ENCODE measurements around the gene DUSP22. TPM values are rescaled to one million over a fixed set of nuclear protein-coding genes. Genes with fewer than 3 reads are reported as not detected.

DUSP22 gene
- total and polyA plus RNA-seq, 2 experiments from 2014 or later: 12.8 to 36.8 TPM

DNA sequence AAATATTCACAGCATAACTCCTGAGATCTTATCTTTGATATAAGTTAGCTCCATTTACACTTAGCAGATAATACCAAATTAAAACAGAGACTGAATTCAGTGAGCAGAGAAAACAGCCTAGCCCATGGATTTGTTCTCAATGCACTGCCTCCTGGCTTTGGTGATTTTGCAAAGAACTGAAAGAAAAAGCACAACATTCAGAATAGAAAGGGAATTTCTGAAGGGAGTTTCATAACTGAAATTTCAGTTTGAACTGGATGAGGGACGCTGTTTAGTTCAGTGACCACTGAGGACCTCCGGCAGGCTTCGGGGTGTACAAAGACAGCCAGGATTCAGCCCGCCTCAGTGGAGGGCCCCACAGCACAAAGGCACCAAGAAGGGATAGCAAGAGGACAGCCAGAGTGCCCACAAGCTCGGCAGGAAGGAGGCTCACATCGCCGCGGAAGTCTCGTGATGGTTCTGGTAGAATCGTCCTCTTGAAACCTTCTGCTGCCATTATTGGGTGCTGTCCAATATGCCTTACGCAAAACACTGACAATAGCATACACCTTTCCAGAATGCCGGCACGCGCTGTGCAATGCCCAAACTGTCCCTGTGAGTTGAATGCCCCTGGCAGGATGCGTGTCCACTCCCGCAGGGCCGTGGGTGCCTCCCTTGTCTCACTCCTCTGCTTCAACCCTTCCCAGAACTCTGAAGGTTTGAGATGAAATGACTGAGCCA, 89.6 kb downstream of the DUSP22 start:
- H3K4me2 ChIP-seq: no peak overlapping the region
- no peak overlapping the region for H3K4me3 ChIP-seq
- TF ChIP-seq, protein P1, sequence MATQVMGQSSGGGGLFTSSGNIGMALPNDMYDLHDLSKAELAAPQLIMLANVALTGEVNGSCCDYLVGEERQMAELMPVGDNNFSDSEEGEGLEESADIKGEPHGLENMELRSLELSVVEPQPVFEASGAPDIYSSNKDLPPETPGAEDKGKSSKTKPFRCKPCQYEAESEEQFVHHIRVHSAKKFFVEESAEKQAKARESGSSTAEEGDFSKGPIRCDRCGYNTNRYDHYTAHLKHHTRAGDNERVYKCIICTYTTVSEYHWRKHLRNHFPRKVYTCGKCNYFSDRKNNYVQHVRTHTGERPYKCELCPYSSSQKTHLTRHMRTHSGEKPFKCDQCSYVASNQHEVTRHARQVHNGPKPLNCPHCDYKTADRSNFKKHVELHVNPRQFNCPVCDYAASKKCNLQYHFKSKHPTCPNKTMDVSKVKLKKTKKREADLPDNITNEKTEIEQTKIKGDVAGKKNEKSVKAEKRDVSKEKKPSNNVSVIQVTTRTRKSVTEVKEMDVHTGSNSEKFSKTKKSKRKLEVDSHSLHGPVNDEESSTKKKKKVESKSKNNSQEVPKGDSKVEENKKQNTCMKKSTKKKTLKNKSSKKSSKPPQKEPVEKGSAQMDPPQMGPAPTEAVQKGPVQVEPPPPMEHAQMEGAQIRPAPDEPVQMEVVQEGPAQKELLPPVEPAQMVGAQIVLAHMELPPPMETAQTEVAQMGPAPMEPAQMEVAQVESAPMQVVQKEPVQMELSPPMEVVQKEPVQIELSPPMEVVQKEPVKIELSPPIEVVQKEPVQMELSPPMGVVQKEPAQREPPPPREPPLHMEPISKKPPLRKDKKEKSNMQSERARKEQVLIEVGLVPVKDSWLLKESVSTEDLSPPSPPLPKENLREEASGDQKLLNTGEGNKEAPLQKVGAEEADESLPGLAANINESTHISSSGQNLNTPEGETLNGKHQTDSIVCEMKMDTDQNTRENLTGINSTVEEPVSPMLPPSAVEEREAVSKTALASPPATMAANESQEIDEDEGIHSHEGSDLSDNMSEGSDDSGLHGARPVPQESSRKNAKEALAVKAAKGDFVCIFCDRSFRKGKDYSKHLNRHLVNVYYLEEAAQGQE (IDR thresholded peaks at IDR 0.05; ENCODE audit: unreplicated experiment): no peak
- TF ChIP-seq EZH2phosphoT487 (IDR thresholded peaks at IDR 0.05; ENCODE audit: unreplicated experiment): no peak
- TF ChIP-seq ZNF114 (CRISPR knock-in tag; IDR thresholded peaks at IDR 0.05): no peak
- no peak for TF ChIP-seq JUNB (IDR thresholded peaks at IDR 0.05; ENCODE audit: unreplicated experiment)
- TF ChIP-seq STAT1 (IDR thresholded peaks at IDR 0.05; ENCODE audit: unreplicated experiment): no peak
- TF ChIP-seq, protein P2, sequence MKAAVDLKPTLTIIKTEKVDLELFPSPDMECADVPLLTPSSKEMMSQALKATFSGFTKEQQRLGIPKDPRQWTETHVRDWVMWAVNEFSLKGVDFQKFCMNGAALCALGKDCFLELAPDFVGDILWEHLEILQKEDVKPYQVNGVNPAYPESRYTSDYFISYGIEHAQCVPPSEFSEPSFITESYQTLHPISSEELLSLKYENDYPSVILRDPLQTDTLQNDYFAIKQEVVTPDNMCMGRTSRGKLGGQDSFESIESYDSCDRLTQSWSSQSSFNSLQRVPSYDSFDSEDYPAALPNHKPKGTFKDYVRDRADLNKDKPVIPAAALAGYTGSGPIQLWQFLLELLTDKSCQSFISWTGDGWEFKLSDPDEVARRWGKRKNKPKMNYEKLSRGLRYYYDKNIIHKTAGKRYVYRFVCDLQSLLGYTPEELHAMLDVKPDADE (IDR thresholded peaks at IDR 0.05): no peak
- no peak for TF ChIP-seq CTCF (conservative IDR thresholded peaks at IDR 0.05; ENCODE audit: low read depth in 2 of 2)
- TF ChIP-seq, protein P3, sequence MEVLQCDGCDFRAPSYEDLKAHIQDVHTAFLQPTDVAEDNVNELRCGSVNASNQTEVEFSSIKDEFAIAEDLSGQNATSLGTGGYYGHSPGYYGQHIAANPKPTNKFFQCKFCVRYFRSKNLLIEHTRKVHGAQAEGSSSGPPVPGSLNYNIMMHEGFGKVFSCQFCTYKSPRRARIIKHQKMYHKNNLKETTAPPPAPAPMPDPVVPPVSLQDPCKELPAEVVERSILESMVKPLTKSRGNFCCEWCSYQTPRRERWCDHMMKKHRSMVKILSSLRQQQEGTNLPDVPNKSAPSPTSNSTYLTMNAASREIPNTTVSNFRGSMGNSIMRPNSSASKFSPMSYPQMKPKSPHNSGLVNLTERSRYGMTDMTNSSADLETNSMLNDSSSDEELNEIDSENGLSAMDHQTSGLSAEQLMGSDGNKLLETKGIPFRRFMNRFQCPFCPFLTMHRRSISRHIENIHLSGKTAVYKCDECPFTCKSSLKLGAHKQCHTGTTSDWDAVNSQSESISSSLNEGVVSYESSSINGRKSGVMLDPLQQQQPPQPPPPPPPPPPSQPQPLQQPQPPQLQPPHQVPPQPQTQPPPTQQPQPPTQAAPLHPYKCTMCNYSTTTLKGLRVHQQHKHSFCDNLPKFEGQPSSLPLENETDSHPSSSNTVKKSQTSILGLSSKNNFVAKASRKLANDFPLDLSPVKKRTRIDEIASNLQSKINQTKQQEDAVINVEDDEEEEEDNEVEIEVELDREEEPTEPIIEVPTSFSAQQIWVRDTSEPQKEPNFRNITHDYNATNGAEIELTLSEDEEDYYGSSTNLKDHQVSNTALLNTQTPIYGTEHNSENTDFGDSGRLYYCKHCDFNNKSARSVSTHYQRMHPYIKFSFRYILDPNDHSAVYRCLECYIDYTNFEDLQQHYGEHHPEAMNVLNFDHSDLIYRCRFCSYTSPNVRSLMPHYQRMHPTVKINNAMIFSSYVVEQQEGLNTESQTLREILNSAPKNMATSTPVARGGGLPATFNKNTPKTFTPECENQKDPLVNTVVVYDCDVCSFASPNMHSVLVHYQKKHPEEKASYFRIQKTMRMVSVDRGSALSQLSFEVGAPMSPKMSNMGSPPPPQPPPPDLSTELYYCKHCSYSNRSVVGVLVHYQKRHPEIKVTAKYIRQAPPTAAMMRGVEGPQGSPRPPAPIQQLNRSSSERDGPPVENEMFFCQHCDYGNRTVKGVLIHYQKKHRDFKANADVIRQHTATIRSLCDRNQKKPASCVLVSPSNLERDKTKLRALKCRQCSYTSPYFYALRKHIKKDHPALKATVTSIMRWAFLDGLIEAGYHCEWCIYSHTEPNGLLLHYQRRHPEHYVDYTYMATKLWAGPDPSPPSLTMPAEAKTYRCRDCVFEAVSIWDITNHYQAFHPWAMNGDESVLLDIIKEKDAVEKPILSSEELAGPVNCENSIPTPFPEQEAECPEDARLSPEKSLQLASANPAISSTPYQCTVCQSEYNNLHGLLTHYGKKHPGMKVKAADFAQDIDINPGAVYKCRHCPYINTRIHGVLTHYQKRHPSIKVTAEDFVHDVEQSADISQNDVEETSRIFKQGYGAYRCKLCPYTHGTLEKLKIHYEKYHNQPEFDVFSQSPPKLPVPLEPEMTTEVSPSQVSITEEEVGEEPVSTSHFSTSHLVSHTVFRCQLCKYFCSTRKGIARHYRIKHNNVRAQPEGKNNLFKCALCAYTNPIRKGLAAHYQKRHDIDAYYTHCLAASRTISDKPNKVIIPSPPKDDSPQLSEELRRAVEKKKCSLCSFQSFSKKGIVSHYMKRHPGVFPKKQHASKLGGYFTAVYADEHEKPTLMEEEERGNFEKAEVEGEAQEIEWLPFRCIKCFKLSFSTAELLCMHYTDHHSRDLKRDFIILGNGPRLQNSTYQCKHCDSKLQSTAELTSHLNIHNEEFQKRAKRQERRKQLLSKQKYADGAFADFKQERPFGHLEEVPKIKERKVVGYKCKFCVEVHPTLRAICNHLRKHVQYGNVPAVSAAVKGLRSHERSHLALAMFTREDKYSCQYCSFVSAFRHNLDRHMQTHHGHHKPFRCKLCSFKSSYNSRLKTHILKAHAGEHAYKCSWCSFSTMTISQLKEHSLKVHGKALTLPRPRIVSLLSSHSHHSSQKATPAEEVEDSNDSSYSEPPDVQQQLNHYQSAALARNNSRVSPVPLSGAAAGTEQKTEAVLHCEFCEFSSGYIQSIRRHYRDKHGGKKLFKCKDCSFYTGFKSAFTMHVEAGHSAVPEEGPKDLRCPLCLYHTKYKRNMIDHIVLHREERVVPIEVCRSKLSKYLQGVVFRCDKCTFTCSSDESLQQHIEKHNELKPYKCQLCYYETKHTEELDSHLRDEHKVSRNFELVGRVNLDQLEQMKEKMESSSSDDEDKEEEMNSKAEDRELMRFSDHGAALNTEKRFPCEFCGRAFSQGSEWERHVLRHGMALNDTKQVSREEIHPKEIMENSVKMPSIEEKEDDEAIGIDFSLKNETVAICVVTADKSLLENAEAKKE (CRISPR knock-in tag; IDR thresholded peaks at IDR 0.05): no peak
- no peak for TF ChIP-seq ZNF331 (CRISPR knock-in tag; IDR thresholded peaks at IDR 0.05; ENCODE audit: low read depth)
- no peak for TF ChIP-seq CREB1 (CRISPR knock-in tag; IDR thresholded peaks at IDR 0.05; ENCODE audit: low read depth)
- TF ChIP-seq POLR2AphosphoS5 (IDR thresholded peaks at IDR 0.05; ENCODE audit: low read depth): no peak
- TF ChIP-seq EZH2 (IDR thresholded peaks at IDR 0.05; ENCODE audit: low read depth, unreplicated experiment): no peak
- TF ChIP-seq NANOG (IDR thresholded peaks at IDR 0.05; ENCODE audit: borderline replicate concordance): no peak
- no peaks in the 10 kb centered on the region for H3K79me2 ChIP-seq (replicated peaks; ENCODE audit: insufficient read depth)
- H3K27me3 ChIP-seq (ENCODE audit: insufficient read depth): no peaks in the 10 kb centered on the region
- H3K27ac Mint-ChIP-seq: no peak overlapping the region
- no peaks in the 10 kb centered on the region for H3K4me1 Mint-ChIP-seq
- H3K9me3 Mint-ChIP-seq: peaks cover 53% of the 10 kb centered on the region
- H3K4me3 Mint-ChIP-seq: no peak overlapping the region
- peaks cover 28% of the 10 kb centered on the region for H3K27me3 Mint-ChIP-seq (ENCODE audit: insufficient read depth, low read depth, poor library complexity)
- H3F3A ChIP-seq (replicated peaks; ENCODE audit: low read depth): no peaks in the 10 kb centered on the region
- H2AFZ ChIP-seq: no peak overlapping the region
- no peak overlapping the region for H3K27ac ChIP-seq (ENCODE audit: low read depth)
- peaks cover 15% of the 10 kb centered on the region for H3K36me3 Mint-ChIP-seq (ENCODE audit: low read depth)
- H3K36me3 ChIP-seq (ENCODE audit: insufficient read depth): peaks cover 5% of the 10 kb centered on the region; the same call in 1 of the 2 replicates
- 0 out of 2 replicates have a peak, but pooled peaks cover 4% of the 10 kb centered on the region for H3K4me1 ChIP-seq (ENCODE audit: insufficient read depth)
- DNase-seq (ENCODE audit: low spot score) (no peak), ATAC-seq (no peak)
- H4K20me1 ChIP-seq (replicated peaks; ENCODE audit: insufficient read depth): no peaks in the 10 kb centered on the region
- H3K9me2 ChIP-seq (ENCODE audit: insufficient read depth): 0 out of 2 replicates have a peak, but pooled peaks cover 7% of the 10 kb centered on the region
